HG03066 (cell line): Measurements from ENCODE around the gene LEMD1.
"Not testable (repeated sequence)": the region's sequence is repeated elsewhere in the genome, so short reads cannot be mapped to it uniquely, and the experiment has no call there.

Experiments used
- ATAC-seq: cut with Tn5 transposase; IDR thresholded peaks from one replicate; pipeline ENCODE4 v1.9.1; 2021; ENCODE audit warnings: low read depth; ENCODE audit not compliant: unreplicated experiment

The LEMD1 gene

DNA sequence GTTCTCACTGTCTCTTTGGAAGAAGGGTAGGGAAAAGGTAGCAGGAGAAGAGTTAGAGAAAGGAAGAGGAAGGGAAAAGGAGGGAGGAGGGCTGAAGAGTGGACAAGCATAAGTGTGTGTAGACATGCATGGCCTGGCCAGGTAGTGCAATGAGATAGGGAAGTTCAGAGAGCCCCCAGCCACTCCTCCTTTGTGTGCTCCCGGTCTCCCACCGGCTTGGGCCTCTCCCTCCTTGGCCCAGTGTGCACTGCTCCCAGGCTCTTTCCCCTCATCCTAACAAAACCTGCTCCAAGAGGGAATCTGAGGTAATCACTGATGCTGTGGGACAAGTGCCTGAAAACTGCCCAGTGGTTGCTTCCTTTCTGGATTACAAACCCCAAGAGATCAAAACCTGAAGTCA lies 10.3 kb upstream of the LEMD1 start:
- ATAC-seq: no peak

DNA sequence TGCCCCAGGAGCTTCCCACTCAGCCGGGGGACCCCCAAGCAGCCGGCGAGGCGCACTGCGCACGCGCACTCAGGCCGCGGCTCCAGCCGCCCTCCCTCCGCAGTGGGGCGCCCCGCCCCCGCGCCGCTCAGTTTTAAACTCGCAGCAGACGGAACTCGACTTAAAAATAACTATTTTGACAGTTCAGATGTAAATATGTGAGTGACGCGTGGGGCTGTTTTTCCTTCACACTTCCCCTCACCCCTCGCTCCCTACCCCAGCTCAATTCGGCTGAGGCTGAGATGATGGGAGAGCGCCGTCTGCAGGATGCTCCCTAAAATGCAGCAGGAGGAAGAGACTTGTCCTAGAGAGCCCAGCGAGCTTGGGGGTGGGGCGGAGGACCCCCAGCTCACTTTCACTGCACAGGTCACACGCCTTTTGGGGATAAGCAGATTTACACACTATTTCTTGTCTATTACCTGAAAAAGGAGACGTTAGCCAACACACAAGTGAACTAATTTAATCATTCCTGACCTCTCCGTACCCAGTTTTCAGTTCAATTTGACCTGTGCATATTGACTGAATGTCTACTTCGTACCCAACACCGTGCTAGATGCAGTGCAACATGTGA lies 8.9 kb upstream of the LEMD1 start:
- no peak for ATAC-seq

DNA sequence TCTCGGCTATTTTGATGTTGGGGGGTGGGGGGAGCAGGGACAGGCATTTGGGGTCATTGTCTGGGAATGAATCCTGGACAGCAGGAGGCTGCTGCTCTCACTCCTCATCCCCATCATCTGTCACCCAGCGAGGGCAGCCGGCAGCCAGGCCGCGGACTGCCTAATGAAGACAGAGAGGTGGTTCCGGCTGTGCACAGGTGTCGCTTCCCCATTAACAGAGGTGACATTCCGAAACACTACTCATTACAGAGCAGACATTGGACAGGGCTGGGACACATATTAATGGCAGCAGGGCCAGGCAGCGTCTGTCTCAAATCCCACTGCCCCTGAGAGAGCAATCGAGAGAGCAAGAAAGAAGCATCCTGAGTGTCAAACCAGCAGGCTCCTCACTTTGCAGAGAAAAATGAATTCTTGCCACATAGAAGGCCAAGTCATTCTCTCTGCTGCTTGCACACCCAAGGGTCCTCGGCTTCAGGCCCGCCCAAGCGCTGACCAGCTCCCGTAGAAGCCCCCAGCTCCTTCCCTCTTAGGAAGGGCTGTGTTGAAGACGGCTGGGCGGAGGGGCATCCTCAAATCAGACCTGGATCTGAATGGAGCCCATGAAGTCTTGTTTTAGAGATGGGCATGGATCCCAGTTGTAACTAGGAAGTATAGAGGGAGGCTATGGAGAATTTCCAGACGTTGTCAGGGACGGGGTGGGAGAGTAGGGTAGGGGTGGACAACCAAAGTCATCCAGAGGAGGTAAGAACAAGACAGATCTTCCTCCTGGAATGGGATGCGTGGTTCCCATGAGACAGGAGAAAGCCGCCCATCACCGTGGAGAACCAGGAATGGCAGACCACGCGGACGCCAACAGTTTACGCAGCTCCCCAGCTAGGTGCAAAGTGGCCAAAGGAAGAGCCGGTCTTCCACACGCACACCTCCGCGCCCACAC lies 8.2 kb upstream of the LEMD1 start:
- ATAC-seq: no peak

DNA sequence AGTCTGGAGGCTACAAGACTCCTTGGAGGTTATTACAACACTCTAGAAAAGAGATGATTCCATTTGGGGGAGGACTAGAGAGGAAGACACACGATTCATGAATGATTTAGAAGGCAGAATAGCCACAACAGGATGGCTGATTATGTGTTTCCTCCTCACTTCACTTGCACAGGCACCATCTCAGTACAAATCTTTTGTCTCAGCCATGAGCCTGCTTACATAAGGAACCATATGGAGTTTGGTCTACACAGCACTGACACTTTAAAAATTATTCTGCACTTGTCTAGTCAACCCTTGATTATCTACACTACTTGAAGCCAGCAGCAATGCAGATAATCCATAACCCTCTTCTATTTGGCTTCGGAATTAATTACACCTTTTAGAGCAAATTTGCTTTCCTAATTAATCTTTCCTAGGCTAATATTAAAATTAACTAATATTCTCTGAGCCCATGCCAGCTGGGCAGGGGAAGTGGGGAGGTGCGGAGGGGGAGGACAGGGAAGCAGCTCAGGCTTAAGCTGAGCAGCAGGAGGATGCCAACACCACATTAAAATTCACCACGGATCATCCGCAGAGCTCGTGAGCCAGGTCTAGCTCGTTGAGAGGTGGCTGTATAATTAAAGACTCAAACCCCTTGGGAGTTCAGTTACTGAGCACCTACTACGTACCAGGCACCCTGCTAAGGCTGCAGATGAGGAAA lies 3.2 kb upstream of the LEMD1 start:
- ATAC-seq: no peak

DNA sequence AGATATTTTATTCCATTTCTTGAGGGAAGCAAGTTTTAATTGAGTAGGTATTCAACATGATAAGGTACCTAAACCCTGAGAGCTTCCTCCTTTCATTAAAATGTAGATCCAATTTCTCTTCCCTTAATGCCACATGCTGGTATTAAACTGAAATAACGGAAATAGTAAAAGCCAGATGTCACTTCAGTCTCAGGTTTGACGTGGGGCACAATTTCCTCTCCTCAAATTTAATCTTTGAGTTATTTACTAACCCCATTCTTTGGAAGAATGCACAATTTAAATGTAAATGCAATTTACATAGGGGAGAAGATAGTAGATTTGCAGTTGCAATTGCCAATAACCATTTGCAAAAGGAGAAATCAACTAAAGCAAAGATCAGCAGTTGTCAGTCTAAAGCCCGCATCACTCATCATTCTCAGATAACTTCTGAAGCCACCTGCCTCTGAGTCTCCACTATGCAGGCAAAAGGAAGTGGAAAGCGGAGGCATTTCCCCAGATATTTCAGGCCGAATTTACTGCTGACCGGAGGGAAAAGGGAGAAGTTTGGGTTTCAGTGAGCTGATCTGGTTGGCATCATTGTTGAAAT lies 2.1 kb upstream of the LEMD1 start:
- no peak for ATAC-seq

DNA sequence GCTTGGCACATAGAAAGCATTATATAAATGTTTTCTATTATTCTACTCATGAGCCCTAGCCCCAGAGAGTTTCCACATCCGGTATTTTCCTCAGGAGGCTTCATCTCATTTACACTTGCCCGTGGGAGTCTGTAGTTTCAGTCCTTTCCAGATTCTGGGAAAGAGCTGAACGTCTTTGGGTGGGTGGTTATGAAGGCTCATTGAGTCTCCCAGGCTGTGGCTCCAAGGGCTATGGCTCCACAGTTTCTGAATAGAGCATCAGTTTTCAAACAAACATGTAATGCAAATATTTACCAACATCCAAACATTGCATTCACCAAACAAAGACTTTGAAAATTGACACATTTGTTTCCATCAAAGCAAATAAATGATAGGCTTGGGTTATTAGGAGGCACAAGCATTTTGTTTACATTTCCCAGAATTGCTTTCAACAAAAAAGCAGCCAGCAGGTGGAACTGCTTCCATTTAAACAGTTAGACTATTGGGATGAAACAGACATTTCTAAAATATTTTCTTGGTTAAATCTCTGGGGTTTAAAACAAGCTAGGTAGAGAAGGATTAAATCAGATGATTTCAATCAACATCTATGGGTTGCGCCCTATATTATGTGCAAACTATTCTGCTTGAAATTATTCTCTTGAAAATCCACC lies 1.3 kb upstream of the LEMD1 start:
- no peak for ATAC-seq

DNA sequence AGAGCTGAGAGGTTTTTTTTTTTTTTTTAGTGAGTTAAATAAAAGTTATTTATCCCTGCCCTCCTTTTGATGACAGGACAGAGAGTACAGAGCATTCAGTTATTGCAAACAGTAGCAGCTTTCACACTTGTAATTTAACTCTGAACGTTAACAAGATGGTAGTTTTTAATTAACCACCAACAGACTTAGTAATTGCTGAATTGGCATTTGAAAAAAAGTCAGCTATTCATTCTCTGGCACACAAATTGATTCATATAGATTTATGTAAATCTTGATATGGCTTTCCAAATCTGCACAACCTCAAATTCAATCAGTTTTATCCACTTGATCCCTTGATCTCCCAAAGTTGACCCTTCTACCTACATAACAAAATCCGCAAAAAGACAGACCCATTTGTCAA lies 918 bp downstream of the LEMD1 start:
- no peak for ATAC-seq

DNA sequence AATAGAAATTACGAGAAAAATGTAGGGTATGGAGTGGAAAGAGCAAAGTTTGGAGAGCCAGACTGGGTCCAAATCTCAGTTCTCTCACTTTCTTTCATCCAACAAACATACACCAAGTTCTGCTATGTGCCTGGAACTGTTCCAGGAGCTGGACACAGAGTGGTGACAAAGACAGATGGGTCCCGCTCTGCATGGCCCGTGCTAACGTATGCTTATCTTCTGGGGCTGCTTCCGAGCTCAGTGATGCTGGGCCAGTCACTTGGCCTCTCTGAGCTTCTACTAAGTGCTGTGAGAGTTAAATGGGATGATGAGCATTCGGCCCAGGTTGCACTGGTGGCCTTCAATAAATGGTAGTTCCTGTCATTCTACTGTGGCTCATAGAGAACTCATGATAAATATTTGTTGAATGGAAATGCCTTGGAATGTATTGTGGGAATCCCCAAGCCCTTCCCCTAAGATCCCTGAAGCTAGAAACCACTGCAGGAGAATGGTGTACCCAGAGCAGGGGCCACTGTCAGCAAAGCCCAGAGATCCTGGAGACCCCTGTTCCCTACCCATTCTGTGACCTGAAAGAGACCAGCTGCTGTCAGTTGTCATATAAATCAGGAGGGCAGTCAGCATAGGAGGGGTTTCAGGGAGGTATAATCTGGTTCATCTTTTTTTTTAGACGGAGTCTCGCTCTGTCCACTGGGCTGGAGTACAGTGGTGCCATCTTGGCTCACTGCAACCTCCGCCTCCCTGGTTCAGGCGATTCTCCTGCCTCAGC lies 3.8 kb downstream of the LEMD1 start:
- no peak for ATAC-seq

DNA sequence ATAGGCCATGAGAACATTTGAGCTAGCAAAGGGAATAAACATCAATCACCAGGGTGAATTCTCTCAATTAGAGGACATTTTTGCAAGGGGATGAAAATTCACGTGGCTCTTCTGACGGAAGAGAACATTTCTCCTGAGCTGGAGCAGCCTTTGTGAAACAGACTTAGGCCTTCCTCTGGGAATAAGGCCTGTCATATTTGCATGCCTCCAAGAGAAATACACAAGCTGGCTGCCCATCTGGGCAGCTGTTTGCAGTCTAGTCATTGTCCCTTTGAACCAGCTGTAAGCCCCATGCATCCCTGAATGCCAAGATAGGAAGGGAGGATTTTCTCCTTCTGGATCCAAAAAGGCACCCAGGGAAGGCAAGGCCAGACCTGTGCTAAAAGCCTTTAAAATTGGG lies 5.5 kb downstream of the LEMD1 start:
- no peak for ATAC-seq

DNA sequence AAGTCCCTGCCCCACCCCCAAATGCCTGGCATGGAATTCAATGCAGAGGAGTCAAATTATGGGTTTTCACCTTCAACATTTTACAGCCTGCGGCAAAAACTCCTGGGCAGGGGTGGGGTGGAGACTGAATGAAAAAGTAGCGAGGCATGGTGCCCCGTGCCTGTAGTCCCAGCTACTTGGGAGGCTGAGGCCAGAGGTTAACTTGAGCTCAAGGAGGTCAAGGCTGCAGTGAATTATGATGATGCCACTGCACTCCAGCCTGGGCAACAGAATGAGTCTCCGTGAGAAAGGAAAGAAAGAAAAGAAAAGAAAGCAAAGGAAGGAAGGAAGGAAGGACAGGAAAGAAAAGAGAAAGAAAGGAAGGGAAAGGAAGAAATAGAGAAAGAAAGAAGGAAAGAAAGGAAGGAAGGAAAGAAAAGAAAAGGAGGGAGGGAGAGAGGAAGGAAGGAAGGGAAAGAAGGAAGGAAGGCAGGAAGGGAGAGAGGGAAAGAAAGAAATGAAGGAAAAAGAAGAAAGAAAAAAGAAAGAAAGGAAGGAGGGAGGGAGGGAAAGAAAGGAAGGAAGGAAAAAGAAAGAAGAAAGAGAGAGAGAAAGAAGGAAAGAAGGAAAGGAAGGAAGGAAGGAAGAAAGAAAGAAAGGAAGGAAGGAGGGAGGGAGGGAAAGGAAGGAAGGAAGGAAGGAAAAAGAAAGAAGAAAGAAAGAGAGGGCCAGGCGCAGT lies 11.1 kb downstream of the LEMD1 start:
- ATAC-seq: no peak

DNA sequence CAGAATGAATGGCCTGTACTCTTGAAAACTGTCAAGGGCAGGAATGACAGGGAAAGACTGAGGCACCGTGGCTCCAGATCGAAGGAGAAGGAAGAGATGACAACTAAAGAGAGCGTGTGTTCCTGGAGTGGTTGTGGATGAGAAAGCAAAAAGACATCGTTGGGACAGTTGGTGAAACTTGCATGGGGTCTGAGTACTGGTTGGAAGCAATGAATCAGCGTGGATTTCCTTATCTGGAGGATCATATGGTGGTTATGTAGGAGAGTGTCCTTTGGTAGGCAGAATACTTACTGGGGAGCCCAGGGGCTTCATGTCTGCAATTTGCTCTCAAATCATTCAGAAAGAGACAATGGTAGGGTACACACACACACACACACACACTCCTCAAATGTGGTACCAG lies 13.9 kb downstream of the LEMD1 start:
- no peak for ATAC-seq

DNA sequence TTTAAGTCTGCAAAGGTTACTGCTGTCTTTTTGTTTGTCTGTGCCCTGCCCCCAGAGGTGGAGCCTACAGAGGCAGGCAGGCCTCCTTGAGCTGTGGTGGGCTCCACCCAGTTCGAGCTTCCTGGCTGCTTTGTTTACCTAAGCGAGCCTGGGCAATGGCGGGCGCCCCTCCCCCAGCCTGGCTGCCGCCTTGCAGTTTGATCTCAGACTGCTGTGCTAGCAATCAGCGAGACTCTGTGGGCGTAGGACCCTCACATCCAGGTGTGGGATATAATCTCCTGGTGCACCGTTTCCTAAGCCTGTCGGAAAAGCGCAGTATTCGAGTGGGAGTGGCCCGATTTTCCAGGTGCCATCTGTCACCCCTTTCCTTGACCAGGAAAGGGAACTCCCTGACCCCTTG lies 15.6 kb downstream of the LEMD1 start:
- ATAC-seq: not testable (repeated sequence)

DNA sequence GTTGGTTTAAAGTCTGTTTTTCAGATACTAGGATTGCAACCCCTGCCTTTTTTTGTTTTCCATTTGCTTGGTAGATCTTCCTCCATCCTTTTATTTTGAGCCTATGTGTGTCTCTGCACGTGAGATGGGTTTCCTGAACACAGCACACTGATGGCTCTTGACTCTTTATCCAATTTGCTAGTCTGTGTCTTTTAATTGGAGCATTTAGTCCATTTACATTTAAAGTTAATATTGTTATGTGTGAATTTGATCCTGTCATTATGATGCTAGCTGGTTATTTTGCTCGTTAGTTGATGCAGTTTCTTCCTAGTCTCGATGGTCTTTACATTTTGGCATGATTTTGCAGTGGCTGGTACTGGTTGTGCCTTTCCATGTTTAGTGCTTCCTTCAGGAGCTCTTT lies 17.4 kb downstream of the LEMD1 start:
- ATAC-seq: not testable (repeated sequence)

DNA sequence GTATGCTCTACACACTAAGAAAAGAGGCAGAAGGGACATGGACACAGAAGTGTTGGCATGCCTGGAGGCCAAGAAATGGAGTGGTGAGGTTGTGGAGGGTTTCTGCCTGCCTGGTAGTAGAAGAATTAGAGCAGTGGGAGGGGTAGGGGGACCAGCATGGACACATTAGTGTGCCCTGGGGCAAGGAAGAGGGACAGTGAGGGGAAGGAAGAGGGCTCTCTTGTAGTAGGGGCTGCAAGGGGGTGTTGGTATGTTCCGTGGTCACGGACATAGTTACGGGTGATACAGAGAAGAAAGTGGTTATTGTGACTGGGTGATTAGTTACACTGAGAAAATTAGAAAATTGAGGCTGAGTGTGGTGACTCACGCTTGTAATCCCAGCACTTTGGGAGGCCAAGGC lies 23.3 kb downstream of the LEMD1 start:
- no peak for ATAC-seq

DNA sequence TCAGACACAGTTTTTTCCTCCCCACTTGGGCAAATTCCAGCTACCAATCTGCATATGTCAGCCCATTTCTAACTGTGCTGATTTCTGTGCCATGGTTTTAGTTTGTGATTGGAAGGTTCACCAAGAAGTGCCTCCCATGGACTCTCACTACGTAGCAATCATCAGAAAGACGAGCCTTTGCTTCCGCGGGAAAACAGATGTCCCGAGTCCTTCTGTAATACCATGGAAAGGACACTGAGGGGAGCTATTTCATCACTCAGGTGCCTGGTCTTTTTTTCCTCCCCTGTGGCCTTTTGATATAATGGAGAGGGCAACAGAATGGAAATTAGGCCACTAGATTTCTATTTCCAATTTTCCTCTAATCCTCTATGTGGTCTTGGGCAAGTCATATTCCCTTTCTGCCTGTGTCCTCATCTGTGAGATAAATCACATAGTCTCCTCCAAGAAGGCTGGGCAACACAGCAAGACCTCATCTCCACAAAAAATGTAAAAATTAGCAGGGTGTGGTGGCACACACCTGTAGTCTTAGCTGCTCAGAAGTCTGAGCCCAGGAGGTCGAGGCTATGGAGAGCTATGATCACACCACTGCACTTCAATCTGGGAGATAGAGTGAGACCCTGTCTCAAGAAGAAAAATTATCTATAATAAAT lies 24.8 kb downstream of the LEMD1 start:
- ATAC-seq: no peak

DNA sequence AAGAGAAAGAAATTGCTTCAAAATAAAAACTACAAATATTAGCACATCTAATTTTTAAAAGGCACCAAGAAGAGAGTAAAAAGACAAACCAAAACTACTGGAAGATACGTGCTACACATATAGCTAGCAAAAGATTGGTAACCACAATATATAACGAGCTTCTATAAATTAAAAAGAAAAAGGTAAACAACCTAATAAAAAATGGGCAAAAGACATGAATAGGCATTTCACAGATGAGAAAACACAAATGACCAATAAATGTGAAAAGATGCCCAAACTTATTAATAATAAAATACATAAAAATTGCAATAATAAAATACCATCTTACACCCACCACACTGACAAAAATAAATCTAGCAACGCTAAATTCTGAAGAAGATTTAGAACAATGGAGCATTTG lies 26.2 kb downstream of the LEMD1 start:
- no peak for ATAC-seq

DNA sequence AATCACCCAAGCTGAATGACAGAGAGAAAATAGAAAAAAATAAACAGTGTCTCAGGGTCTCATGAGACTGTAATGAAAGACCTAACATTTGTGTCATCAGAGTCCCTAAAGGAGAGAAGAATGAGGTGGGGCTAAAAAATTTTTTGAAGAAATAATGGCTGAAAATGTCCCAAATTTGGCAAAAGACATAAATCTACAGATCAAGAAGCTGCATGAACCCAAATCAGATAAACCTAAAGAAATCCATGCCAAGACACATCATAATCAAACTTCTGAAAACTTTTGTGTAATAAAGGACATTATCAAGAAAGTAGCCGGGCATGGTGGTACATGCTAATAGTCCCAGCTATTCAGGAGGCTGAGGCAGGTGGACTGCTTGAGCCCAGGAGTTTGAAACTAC lies 29.2 kb downstream of the LEMD1 start:
- no peak for ATAC-seq

DNA sequence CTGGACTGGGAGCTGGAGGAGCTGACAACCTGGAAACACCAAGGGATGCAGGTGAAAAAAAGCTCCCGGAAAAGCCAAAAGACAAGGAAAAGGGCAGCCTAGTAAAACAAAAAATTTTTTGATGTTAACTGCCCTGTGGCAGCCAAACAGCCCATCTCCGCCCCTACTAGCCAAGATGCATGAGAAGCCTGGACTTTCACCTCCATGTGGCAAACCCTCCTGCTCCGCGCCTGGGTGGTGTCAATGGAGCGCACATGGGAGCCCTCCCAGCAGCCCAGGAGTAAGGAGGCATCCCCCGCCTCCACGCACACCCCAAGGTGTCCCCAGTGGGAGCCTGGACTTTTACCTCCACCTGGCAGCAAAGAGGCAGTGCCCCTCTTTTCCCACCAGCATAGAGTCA lies 30.5 kb downstream of the LEMD1 start:
- no peak for ATAC-seq

DNA sequence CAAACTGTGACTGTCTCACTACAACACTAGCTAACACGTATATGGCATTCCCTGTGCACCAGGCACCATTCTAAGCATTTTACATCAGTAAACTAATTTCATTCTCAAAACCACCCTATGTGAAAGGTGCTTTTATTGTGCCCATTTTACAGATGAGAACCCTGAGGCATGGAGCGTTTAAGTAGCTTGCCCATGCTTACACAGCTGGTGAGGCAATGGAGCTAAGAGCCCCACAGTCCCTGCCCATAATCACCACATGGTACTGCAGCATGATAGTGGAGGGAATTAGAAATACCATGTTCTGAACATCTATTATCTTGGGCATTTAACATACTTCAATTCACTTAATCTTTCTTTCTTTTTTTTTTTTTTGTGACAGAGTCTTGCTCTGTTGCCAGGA lies 34.0 kb downstream of the LEMD1 start:
- no peak for ATAC-seq
